Hepatocyte (in vitro differentiated cells): Measurements from ENCODE around the gene SPATA21. TPM values are rescaled to one million over a fixed set of nuclear protein-coding genes. Genes with fewer than 3 reads are reported as not detected.

Source experiments
- DNase-seq: peaks from one replicate; pipeline ENCODE4 v3.0.0-alpha.2; 2016; ENCODE audit warnings: low spot score
- H2AFZ ChIP-seq: fragments of 200-600 bp; sonication (generic); 2 replicates; pipeline ENCODE4 v1.6.0; 2016; ENCODE audit warnings: antibody characterized with exemption, mild to moderate bottlenecking
- H3K27ac ChIP-seq: fragments of 200-600 bp; sonication (generic); 2 replicates; pipeline ENCODE4 v1.5.1; 2016; ENCODE audit warnings: mild to moderate bottlenecking
- H3K27me3 ChIP-seq: fragments of 200-600 bp; sonication (generic); 2 replicates; pipeline ENCODE4 v1.6.1; 2016
- H3K36me3 ChIP-seq: fragments of 200-600 bp; sonication (generic); replicated peaks from 2 replicates; pipeline ENCODE4 v1.5.1; 2016; ENCODE audit warnings: low read depth; ENCODE audit not compliant: insufficient read depth
- H3K4me1 ChIP-seq: fragments of 200-600 bp; sonication (generic); 2 replicates; pipeline ENCODE4 v1.5.1; 2016; ENCODE audit warnings: mild to moderate bottlenecking, moderate library complexity; ENCODE audit not compliant: insufficient read depth
- H3K4me2 ChIP-seq: fragments of 200-600 bp; sonication (generic); 2 replicates; pipeline ENCODE4 v1.6.0; 2016
- H3K4me3 ChIP-seq: fragments of 200-600 bp; sonication (generic); 2 replicates; pipeline ENCODE4 v1.5.1; 2016; ENCODE audit warnings: mild to moderate bottlenecking
- H3K79me2 ChIP-seq: fragments of 200-600 bp; sonication (generic); 2 replicates; pipeline ENCODE4 v1.6.0; 2017; ENCODE audit warnings: mild to moderate bottlenecking
- H3K9me2 ChIP-seq: fragments of 200-600 bp; sonication (generic); replicated peaks from 2 replicates; pipeline ENCODE4 v1.6.0; 2017; ENCODE audit warnings: mild to moderate bottlenecking; ENCODE audit not compliant: insufficient read depth
- H3K9me3 ChIP-seq: fragments of 200-600 bp; sonication (generic); 2 replicates; pipeline ENCODE4 v1.5.1; 2016; ENCODE audit warnings: low read depth, mild to moderate bottlenecking
- H4K20me1 ChIP-seq: fragments of 200-600 bp; sonication (generic); 2 replicates; pipeline ENCODE4 v1.6.0; 2016; ENCODE audit warnings: mild to moderate bottlenecking; ENCODE audit not compliant: insufficient read depth, poor library complexity, severe bottlenecking
- CTCF ChIP-seq: fragments of 200-600 bp; sonication (generic); IDR thresholded peaks from 2 replicates; pipeline ENCODE4 v1.5.1; 2016; ENCODE audit warnings: antibody characterized with exemption, mild to moderate bottlenecking; ENCODE audit not compliant: poor library complexity
- EZH2 ChIP-seq: fragments of 200-600 bp; sonication (generic); IDR thresholded peaks from 2 replicates; pipeline ENCODE4 v1.6.1; 2016; ENCODE audit warnings: antibody characterized with exemption, mild to moderate bottlenecking, borderline replicate concordance
- EZH2phosphoT487 ChIP-seq: fragments of 200-600 bp; sonication (generic); IDR thresholded peaks from one replicate; pipeline ENCODE4 v1.6.1; 2018; ENCODE audit warnings: antibody characterized with exemption, mild to moderate bottlenecking, low read depth, moderate library complexity; ENCODE audit not compliant: unreplicated experiment, severe bottlenecking
- WGBS: methylation state at CpG from one replicate; pipeline ENCODE4 v1.1.6; 2016; ENCODE audit warnings: low lambda C conversion rate; ENCODE audit errors: missing lambda C conversion rate; 5-methylcytosine and 5-hydroxymethylcytosine counted together
- polyA plus RNA-seq: library from polyadenylated mRNA; unstranded; fragments of >200 nt; fragmentation: Nextera tagmentation; extraction: Ambion mirVana; gene quantifications from 2 replicates; pipeline ENCODE4 v1.2.1, GENCODE V29; 2016
- total RNA-seq: library from RNA; depleted of rRNA; stranded (reverse); fragments of >200 nt; gene quantifications from 2 replicates; pipeline ENCODE4 v1.2.3, GENCODE V29; 2014

SPATA21 gene
- total and polyA plus RNA-seq, 2 experiments from 2014 or later, result 0.30 to 0.92 TPM

GRCh38 chr1:16398371-16398953 is 38.8 kb downstream of the SPATA21 start:
- Histone ChIP-seq H3K27ac (no peak overlapping the region), H3K36me3 (no peaks in the 10 kb centered on the region), H3K4me3 (no peak overlapping the region), H3K9me2 (no peaks in the 10 kb centered on the region), H3K79me2 (peaks cover 11% of the 10 kb centered on the region), H4K20me1 (peaks cover 31% of the 10 kb centered on the region), H3K4me2 (no peak overlapping the region), H3K4me1 (no peaks in the 10 kb centered on the region), H3K9me3 (no peaks in the 10 kb centered on the region), H2AFZ (no peak overlapping the region), H3K27me3 (no peaks in the 10 kb centered on the region)
- WGBS, result 97% methylated on average over 5 of the region's 5 CpGs
- DNase-seq, result no peak
- no peak for TF ChIP-seq CTCF
- TF ChIP-seq EZH2, result no peak
- TF ChIP-seq EZH2phosphoT487, result no peak

GRCh38 chr1:16397120-16397519 is 40.1 kb downstream of the SPATA21 start:
- Histone ChIP-seq H3K4me3 (no peak overlapping the region), H2AFZ (no peak overlapping the region), H3K36me3 (no peaks in the 10 kb centered on the region), H3K79me2 (peaks cover 24% of the 10 kb centered on the region), H3K9me2 (no peaks in the 10 kb centered on the region), H3K27me3 (no peaks in the 10 kb centered on the region), H3K9me3 (no peaks in the 10 kb centered on the region), H3K27ac (no peak overlapping the region), H3K4me2 (no peak overlapping the region), H3K4me1 (no peaks in the 10 kb centered on the region), H4K20me1 (peaks cover 44% of the 10 kb centered on the region)
- no peak for TF ChIP-seq EZH2phosphoT487
- TF ChIP-seq EZH2, result no peak
- TF ChIP-seq CTCF, result no peak
- no peak for DNase-seq
- 84% methylated on average over 5 of the region's 5 CpGs for WGBS

- H3K27me3 ChIP-seq, result no peaks in the 10 kb centered on the region
- no peaks in the 10 kb centered on the region for H3K9me3 ChIP-seq
- H3K27ac ChIP-seq, result no peak overlapping the region
- H3K9me2 ChIP-seq, result no peaks in the 10 kb centered on the region
- no peaks in the 10 kb centered on the region for H3K4me1 ChIP-seq
- no peaks in the 10 kb centered on the region for H3K36me3 ChIP-seq
- DNase-seq, result peak; percentile 44
- peaks cover 30% of the 10 kb centered on the region for H3K79me2 ChIP-seq
- 85% methylated on average over 7 of the region's 7 CpGs for WGBS
- peaks cover 50% of the 10 kb centered on the region for H4K20me1 ChIP-seq
- H3K4me3 ChIP-seq, result no peak overlapping the region
- TF ChIP-seq EZH2, result no peak
- TF ChIP-seq CTCF, result no peak
- TF ChIP-seq EZH2phosphoT487, result no peak
- no peak overlapping the region for H2AFZ ChIP-seq
- no peak overlapping the region for H3K4me2 ChIP-seq
Observed at GRCh38 chr1:16396591-16396990, 40.6 kb downstream of the SPATA21 start.

GRCh38 chr1:16394977-16395376 is 42.2 kb downstream of the SPATA21 start:
- Histone ChIP-seq H3K9me3 (no peaks in the 10 kb centered on the region), H4K20me1 (peaks cover 66% of the 10 kb centered on the region), H3K36me3 (no peaks in the 10 kb centered on the region), H3K4me2 (no peak overlapping the region), H3K4me1 (no peaks in the 10 kb centered on the region), H3K79me2 (peaks cover 46% of the 10 kb centered on the region), H3K27ac (no peak overlapping the region), H3K9me2 (no peaks in the 10 kb centered on the region), H2AFZ (no peak overlapping the region), H3K27me3 (no peaks in the 10 kb centered on the region), H3K4me3 (no peak overlapping the region)
- 100% methylated on average over 5 of the region's 13 CpGs for WGBS
- TF ChIP-seq EZH2 (no peak), EZH2phosphoT487 (no peak), CTCF (no peak)
- no peak for DNase-seq
